DOHH2 (cell line): ENCODE measurements around the gene SAA2.

ENCODE experiments used
- H3F3A ChIP-seq: fragments of 200-600 bp; sonication (generic), shearing (Covaris generic); 2 replicates; pipeline ENCODE4 v1.6.0; 2016; ENCODE audit warnings: antibody characterized with exemption, mild to moderate bottlenecking; ENCODE audit not compliant: control insufficient read depth, insufficient read depth
- H3K27ac ChIP-seq: fragments of 200-600 bp; sonication (generic); 2 replicates; pipeline ENCODE4 v1.5.1; 2014; ENCODE audit warnings: low read depth, mild to moderate bottlenecking, low read length, moderate library complexity
- H3K27me3 ChIP-seq: fragments of 200-600 bp; sonication (generic); 2 replicates; pipeline ENCODE4 v1.6.1; 2014; ENCODE audit warnings: mild to moderate bottlenecking, low read length, mixed read lengths; ENCODE audit not compliant: control insufficient read depth
- H3K36me3 ChIP-seq: fragments of 200-600 bp; sonication (generic); 2 replicates; pipeline ENCODE4 v1.6.1; 2014; ENCODE audit warnings: mild to moderate bottlenecking, low read length, moderate library complexity, mixed read lengths; ENCODE audit not compliant: control insufficient read depth
- H3K4me1 ChIP-seq: fragments of 200-600 bp; sonication (generic); 2 replicates; pipeline ENCODE4 v1.6.1; 2014; ENCODE audit warnings: mild to moderate bottlenecking, low read length, mixed read lengths; ENCODE audit not compliant: control insufficient read depth
- H3K4me2 ChIP-seq: fragments of 200-600 bp; sonication (generic); 2 replicates; pipeline ENCODE4 v1.6.0; 2014; ENCODE audit warnings: mild to moderate bottlenecking, low read length, moderate library complexity
- H3K4me3 ChIP-seq: fragments of 200-600 bp; sonication (generic); 2 replicates; pipeline ENCODE4 v1.5.1; 2014; ENCODE audit warnings: mild to moderate bottlenecking, low read length, mixed read lengths
- H3K79me2 ChIP-seq: fragments of 200-600 bp; sonication (generic); 2 replicates; pipeline ENCODE4 v1.6.1; 2014; ENCODE audit warnings: mild to moderate bottlenecking, low read length, mixed read lengths; ENCODE audit not compliant: control insufficient read depth
- H3K9me2 ChIP-seq: fragments of 200-600 bp; sonication (generic); replicated peaks from 2 replicates; pipeline ENCODE4 v1.6.1; 2014; ENCODE audit warnings: mild to moderate bottlenecking, low read length, mixed read lengths; ENCODE audit not compliant: control insufficient read depth
- H3K9me3 ChIP-seq: fragments of 200-600 bp; sonication (generic); 2 replicates; pipeline ENCODE4 v1.6.1; 2014; ENCODE audit warnings: antibody characterized with exemption, low read length, mixed read lengths; ENCODE audit not compliant: control insufficient read depth, insufficient read depth
- H4K20me1 ChIP-seq: fragments of 200-600 bp; sonication (generic); 2 replicates; pipeline ENCODE4 v1.6.0; 2014; ENCODE audit warnings: low read depth, mild to moderate bottlenecking, antibody characterized with exemption, low read length, moderate library complexity; ENCODE audit not compliant: control insufficient read depth, insufficient read depth
- CTCF ChIP-seq: fragments of 200-600 bp; sonication (generic); IDR thresholded peaks from one replicate; pipeline ENCODE4 v1.5.1; 2014; ENCODE audit warnings: antibody characterized with exemption, mild to moderate bottlenecking, low read depth, low read length; ENCODE audit not compliant: poor library complexity, severe bottlenecking
- EZH2phosphoT487 ChIP-seq: fragments of 200-600 bp; sonication (generic); IDR thresholded peaks from 2 replicates; pipeline ENCODE4 v1.6.1; 2017; ENCODE audit warnings: borderline replicate concordance, mild to moderate bottlenecking, antibody characterized with exemption, low read length, moderate library complexity, mixed read lengths

The SAA2 gene

GRCh38 chr11:18248561-18248960 is at the start of gene SAA2:
SAA2 (minus strand) TSS chr11:18248668; CDS start chr11:18248011, 657 bp downstream.
- Histone ChIP-seq H3K36me3 (no peaks in the 10 kb centered on the region), H3K79me2 (no peaks in the 10 kb centered on the region), H3K9me2 (no peaks in the 10 kb centered on the region), H3K27ac (no peak within 1 kb of the TSS), H4K20me1 (no peaks in the 10 kb centered on the region), H3K4me3 (no peak within 1 kb of the TSS), H3K4me2 (no peak within 1 kb of the TSS), H3F3A (no peaks in the 10 kb centered on the region), H3K27me3 (0 out of 2 replicates have a peak, but pooled peaks cover 2% of the 10 kb centered on the region), H3K4me1 (0 out of 2 replicates have a peak, but pooled peaks cover 2% of the 10 kb centered on the region), H3K9me3 (no peaks in the 10 kb centered on the region)
- TF ChIP-seq CTCF (no peak), EZH2phosphoT487 (no peak)

GRCh38 chr11:18295316-18295715 is 46.8 kb upstream of the SAA2 start:
- Histone ChIP-seq H3K4me1 (no peaks in the 10 kb centered on the region), H3K9me3 (no peaks in the 10 kb centered on the region), H3K27ac (no peak overlapping the region), H4K20me1 (no peaks in the 10 kb centered on the region), H3K4me3 (no peak overlapping the region), H3K79me2 (no peaks in the 10 kb centered on the region), H3K27me3 (no peaks in the 10 kb centered on the region), H3F3A (no peaks in the 10 kb centered on the region), H3K36me3 (peaks cover 83% of the 10 kb centered on the region), H3K9me2 (no peaks in the 10 kb centered on the region), H3K4me2 (no peak overlapping the region)
- no peak for TF ChIP-seq EZH2phosphoT487
- no peak for TF ChIP-seq CTCF

GRCh38 chr11:18294862-18295261 is 46.4 kb upstream of the SAA2 start:
- Histone ChIP-seq H3K9me2 (no peaks in the 10 kb centered on the region), H3K4me3 (no peak overlapping the region), H3K4me2 (no peak overlapping the region), H3K27ac (no peak overlapping the region), H3K4me1 (no peaks in the 10 kb centered on the region), H3F3A (no peaks in the 10 kb centered on the region), H3K9me3 (no peaks in the 10 kb centered on the region), H3K27me3 (no peaks in the 10 kb centered on the region), H3K79me2 (no peaks in the 10 kb centered on the region), H4K20me1 (no peaks in the 10 kb centered on the region), H3K36me3 (peaks cover 82% of the 10 kb centered on the region)
- TF ChIP-seq CTCF (no peak), EZH2phosphoT487 (no peak)

- no peaks in the 10 kb centered on the region for H3K27me3 ChIP-seq
- H3K9me3 ChIP-seq, result no peaks in the 10 kb centered on the region
- TF ChIP-seq EZH2phosphoT487 (no peak), CTCF (no peak)
- no peaks in the 10 kb centered on the region for H3K4me1 ChIP-seq
- H3K4me3 ChIP-seq, result no peak overlapping the region
- H3K4me2 ChIP-seq, result no peak overlapping the region
- no peaks in the 10 kb centered on the region for H3K9me2 ChIP-seq
- no peaks in the 10 kb centered on the region for H3F3A ChIP-seq
- no peaks in the 10 kb centered on the region for H4K20me1 ChIP-seq
- no peak overlapping the region for H3K27ac ChIP-seq
- H3K36me3 ChIP-seq, result peaks cover 78% of the 10 kb centered on the region
- H3K79me2 ChIP-seq, result no peaks in the 10 kb centered on the region
Measured at GRCh38 chr11:18288911-18289310, 40.4 kb upstream of the SAA2 start.
